NCI-H1105 treated with DMSO at 0.1 percent for 48 hours (cell line): Measurements from ENCODE around the gene ZNF575.
"Not testable (repeated sequence)": the region's sequence is repeated elsewhere in the genome, so short reads cannot be mapped to it uniquely, and the experiment has no call there.

Source experiments
- DNase-seq: peaks from one replicate; lab custom pipeline; 2025; lab: John Stamatoyannopoulos, UW

The ZNF575 gene

GRCh38 chr19:43541920-43542650 is 9.1 kb downstream of the ZNF575 start:
- DNase-seq = no peak

- DNase-seq = no peak
These were observed 11.1 kb downstream of the ZNF575 start for GRCh38 chr19:43544077-43544476.

GRCh38 chr19:43545276-43545675 is 12.3 kb downstream of the ZNF575 start:
- DNase-seq = no peak

GRCh38 chr19:43545981-43546380 is 13.0 kb downstream of the ZNF575 start:
- DNase-seq = no peak

GRCh38 chr19:43546581-43546980 is 13.6 kb downstream of the ZNF575 start:
- DNase-seq = no peak

GRCh38 chr19:43547926-43548325 is 14.9 kb downstream of the ZNF575 start:
- not testable (repeated sequence) for DNase-seq

- DNase-seq = no peak
These were observed 15.7 kb downstream of the ZNF575 start for GRCh38 chr19:43548706-43549105.

GRCh38 chr19:43551399-43552197 is 18.6 kb downstream of the ZNF575 start:
- DNase-seq = no peak

- DNase-seq = no peak
These were observed 19.1 kb downstream of the ZNF575 start for GRCh38 chr19:43552198-43552450.

GRCh38 chr19:43552616-43553015 is 19.6 kb downstream of the ZNF575 start:
- DNase-seq = no peak

GRCh38 chr19:43553656-43554055 is 20.7 kb downstream of the ZNF575 start:
- DNase-seq = no peak

- DNase-seq = no peak
These were observed 21.4 kb downstream of the ZNF575 start for GRCh38 chr19:43554317-43554895.

- peak; percentile 55 for DNase-seq
These were observed 22.3 kb downstream of the ZNF575 start for GRCh38 chr19:43555185-43555770.

GRCh38 chr19:43560687-43561086 is 27.7 kb downstream of the ZNF575 start:
- DNase-seq = no peak

- DNase-seq = no peak
These were observed 28.4 kb downstream of the ZNF575 start for GRCh38 chr19:43561139-43561970.

- DNase-seq = no peak
These were observed 29.3 kb downstream of the ZNF575 start for GRCh38 chr19:43562226-43562697.

GRCh38 chr19:43562698-43563241 is 29.8 kb downstream of the ZNF575 start:
- no peak for DNase-seq

GRCh38 chr19:43563816-43564457 is 30.9 kb downstream of the ZNF575 start:
- no peak for DNase-seq

GRCh38 chr19:43564800-43565199 is 31.8 kb downstream of the ZNF575 start:
- no peak for DNase-seq

GRCh38 chr19:43569657-43570056 is 36.7 kb downstream of the ZNF575 start:
- DNase-seq = no peak

GRCh38 chr19:43570174-43570791 is 37.3 kb downstream of the ZNF575 start:
- peak; percentile 18 for DNase-seq
